PC-9 (cell line): ENCODE measurements around the gene WIPI1. TPM values are rescaled to one million over a fixed set of nuclear protein-coding genes. Genes with fewer than 3 reads are reported as not detected.

Experiments
- BruUV-seq: library from RNA; stranded (reverse); fragments of 400-500 nt; replicated peaks from 2 replicates; lab custom pipeline; 2021; lab: Mats Ljungman, UMichigan
- CTCF ChIA-PET: fragments of 300-600 bp; sonication (Branson Sonifier 250); formaldehyde crosslinking; loops from one replicate; lab custom pipeline; 2022; ENCODE audit warnings: antibody characterized with exemption; lab: Charles Lee
- POLR2A ChIA-PET: fragments of 300-600 bp; sonication (Branson Sonifier 250); formaldehyde crosslinking; loops from one replicate; lab custom pipeline; 2022; ENCODE audit warnings: antibody characterized with exemption; ENCODE audit not compliant: unreplicated experiment; lab: Charles Lee
- DNase-seq, 2 experiments: peaks; one replicate each; pipeline versions ENCODE4 v3.0.0 to v3.0.0-alpha.2; 2015 to 2022; ENCODE audit warnings: mixed read lengths in 1 of 2
- H2AFZ ChIP-seq: fragments of 200-600 bp; sonication (generic); 2 replicates; pipeline ENCODE4 v1.8.1; 2017; ENCODE audit warnings: antibody characterized with exemption
- H3F3A ChIP-seq: fragments of 200-600 bp; sonication (generic); 2 replicates; pipeline ENCODE4 v1.8.1; 2017; ENCODE audit warnings: antibody characterized with exemption, mild to moderate bottlenecking, low read depth; ENCODE audit not compliant: insufficient read depth
- H3K27ac ChIP-seq: fragments of 200-600 bp; sonication (generic); 2 replicates; pipeline ENCODE4 v1.6.1; 2016; ENCODE audit warnings: mixed run types
- H3K27me3 ChIP-seq: fragments of 200-600 bp; sonication (generic); 2 replicates; pipeline ENCODE4 v1.6.1; 2016; ENCODE audit warnings: low read depth, mixed run types; ENCODE audit not compliant: insufficient read depth
- H3K36me3 ChIP-seq: fragments of 200-600 bp; sonication (generic); 2 replicates; pipeline ENCODE4 v1.6.1; 2016; ENCODE audit warnings: low read depth, mixed run types
- H3K4me1 ChIP-seq: fragments of 200-600 bp; sonication (generic); replicated peaks from 2 replicates; pipeline ENCODE4 v1.6.1; 2016; ENCODE audit warnings: mixed run types; ENCODE audit not compliant: insufficient read depth
- H3K4me2 ChIP-seq: fragments of 200-600 bp; sonication (generic); 2 replicates; pipeline ENCODE4 v1.6.1; 2017; ENCODE audit warnings: mixed run types
- H3K4me3 ChIP-seq: fragments of 200-600 bp; sonication (generic); 2 replicates; pipeline ENCODE4 v1.6.1; 2016; ENCODE audit warnings: mixed run types
- H3K79me2 ChIP-seq: fragments of 200-600 bp; sonication (generic); 2 replicates; pipeline ENCODE4 v1.6.1; 2017; ENCODE audit warnings: low read depth, mixed run types
- H3K9me2 ChIP-seq: fragments of 200-600 bp; sonication (generic); 2 replicates; pipeline ENCODE4 v1.8.1; 2017; ENCODE audit warnings: mild to moderate bottlenecking; ENCODE audit not compliant: insufficient read depth
- H3K9me3 ChIP-seq: fragments of 200-600 bp; sonication (generic); 2 replicates; pipeline ENCODE4 v1.8.1; 2016; ENCODE audit warnings: low read depth; ENCODE audit not compliant: insufficient read depth
- H4K20me1 ChIP-seq: fragments of 200-600 bp; sonication (generic); 2 replicates; pipeline ENCODE4 v1.8.1; 2017; ENCODE audit not compliant: insufficient read depth
- CTCF ChIP-seq: fragments of 200-600 bp; sonication (generic); conservative IDR thresholded peaks from 2 replicates; pipeline ENCODE4 v1.6.1; 2017; ENCODE audit warnings: mixed run types, antibody characterized with exemption, mild to moderate bottlenecking, moderate library complexity
- EZH2 ChIP-seq: fragments of 200-600 bp; sonication (generic); IDR thresholded peaks from 2 replicates; pipeline ENCODE4 v1.8.0; 2017; ENCODE audit warnings: antibody characterized with exemption, low read depth
- intact Hi-C: fragments of 100-400 bp; cut with micrococcal nuclease; formaldehyde crosslinking; loops from one replicate; pipeline ENCODE4 v1.10.0; 2022; ENCODE audit not compliant: unreplicated experiment
- microRNA-seq: library from miRNA; unstranded; fragments of <30 nt; microRNA quantifications from one replicate; pipeline ENCODE4 v1.2.0, GENCODE V29; 2021; ENCODE audit warnings: borderline number of aligned reads, borderline replicate concordance
- total RNA-seq: library from RNA; stranded (reverse); gene quantifications from 2 replicates; pipeline ENCODE4 v1.2.3, GENCODE V29; 2021

WIPI1 gene
- total RNA-seq, 1 experiment from 2014 or later: 11.2 TPM

GRCh38 chr17:68375566-68375965 lies 81.7 kb downstream of the WIPI1 start:
- H3K27ac ChIP-seq: no peak overlapping the region
- intact Hi-C loops: loop anchor here (5.0 kb wide), 1 partner anchor 83 kb away; the partner anchor contains the start of genes ARSG and SLC16A6
- no peaks in the 10 kb centered on the region for H4K20me1 ChIP-seq
- H3F3A ChIP-seq: peaks cover 39% of the 10 kb centered on the region
- no peaks in the 10 kb centered on the region for H3K36me3 ChIP-seq
- ChIA-PET CTCF (interaction anchor here (0.7 kb wide), 1 partner anchor 128 kb away, joined by 4 read pairs; no protein-coding TSS in a partner anchor), POLR2A (interaction anchor here (0.6 kb wide), 1 partner anchor 24 kb away, joined by 4 read pairs; no protein-coding TSS in a partner anchor)
- H3K4me3 ChIP-seq: no peak overlapping the region
- no peaks in the 10 kb centered on the region for H3K27me3 ChIP-seq
- peaks cover 44% of the 10 kb centered on the region for H3K4me1 ChIP-seq
- no peaks in the 10 kb centered on the region for H3K9me3 ChIP-seq
- BruUV-seq: no TSS peak
- DNase-seq: no peak
- H2AFZ ChIP-seq: no peak overlapping the region
- H3K4me2 ChIP-seq: no peak overlapping the region
- TF ChIP-seq EZH2: no peak
- no peak for TF ChIP-seq CTCF
- no peaks in the 10 kb centered on the region for H3K9me2 ChIP-seq
- H3K79me2 ChIP-seq: no peaks in the 10 kb centered on the region

Small RNA genes lying within 50 kb of the gene (microRNA-seq; reads per million reads assigned to microRNA genes)
- gene MIR635: not detected

Other genes with a start within 250 kb of the WIPI1 start
- 60.8 and 88.3 TPM in 2 replicates for gene AMZ2, start 209.5 kb downstream of the WIPI1 start, total RNA-seq
- gene SLC16A6, start 166.4 kb downstream of the WIPI1 start, total RNA-seq: 0.70 and 0.83 TPM in 2 replicates
- 4.0 and 6.6 TPM in 2 replicates for gene ARSG, start 166.0 kb downstream of the WIPI1 start, total RNA-seq
- gene PRKAR1A, start 54.9 kb upstream of the WIPI1 start, total RNA-seq: 161 and 181 TPM in 2 replicates
- not detected in 2 replicates for gene FAM20A, start 143.9 kb upstream of the WIPI1 start, total RNA-seq